ENCODE measurements around the gene SMARCD2.
"Not testable (repeated sequence)": the region's sequence is repeated elsewhere in the genome, so short reads cannot be mapped to it uniquely, and the experiment has no call there.

The SMARCD2 gene

GRCh38 chr17:63848834-63849689 is 6.6 kb upstream of the SMARCD2 start:
- no peak for DNase-seq

- DNase-seq, result no peak
Measured at GRCh38 chr17:63847525-63848249, 5.2 kb upstream of the SMARCD2 start.

- DNase-seq, result no peak
Measured at GRCh38 chr17:63845509-63845908, 3.0 kb upstream of the SMARCD2 start.

GRCh38 chr17:63843910-63844677 is 1.6 kb upstream of the SMARCD2 start:
- DNase-seq, result no peak

GRCh38 chr17:63843387-63843888 is 953 bp upstream of the SMARCD2 start:
- not testable (repeated sequence) for DNase-seq

GRCh38 chr17:63842173-63842539 is 329 bp downstream of the SMARCD2 start:
- no peak for DNase-seq

GRCh38 chr17:63841350-63842172 is 924 bp downstream of the SMARCD2 start:
- DNase-seq, result no peak

GRCh38 chr17:63840591-63841349 is 1.7 kb downstream of the SMARCD2 start:
- no peak for DNase-seq

GRCh38 chr17:63838631-63839171 is 3.8 kb downstream of the SMARCD2 start:
- no peak for DNase-seq

GRCh38 chr17:63837962-63838600 is 4.4 kb downstream of the SMARCD2 start:
- DNase-seq, result no peak

- DNase-seq, result no peak
Measured at GRCh38 chr17:63837480-63837879, 5.0 kb downstream of the SMARCD2 start.

- no peak for DNase-seq
Measured at GRCh38 chr17:63836811-63837210, 5.7 kb downstream of the SMARCD2 start.

- no peak for DNase-seq
Measured at GRCh38 chr17:63835167-63835720, 7.2 kb downstream of the SMARCD2 start.

GRCh38 chr17:63834431-63835166 is 7.9 kb downstream of the SMARCD2 start:
- DNase-seq, result no peak

- no peak for DNase-seq
Measured at GRCh38 chr17:63833741-63834373, 8.6 kb downstream of the SMARCD2 start.

GRCh38 chr17:63833026-63833740 is 9.3 kb downstream of the SMARCD2 start:
- DNase-seq, result no peak

GRCh38 chr17:63832455-63832854 is 10.0 kb downstream of the SMARCD2 start:
- no peak for DNase-seq

- no peak for DNase-seq
Measured at GRCh38 chr17:63832014-63832413, 10.5 kb downstream of the SMARCD2 start.

Data from NCI-H748 treated with DMSO at 0.1 percent for 48 hours (cell line).